SK-N-SH treated with all-trans-retinoic acid at 6 μM for 48 hours (cell line): ENCODE data around the gene HCFC1R1.

Experiments used
- TF ChIP-seq, protein P1 (sequence below): fragments of 250-450 bp; sonication (Bioruptor Pico); IDR thresholded peaks from 2 replicates; pipeline ENCODE4 v1.8.0; 2020; ENCODE audit warnings: mild to moderate bottlenecking, moderate library complexity, borderline replicate concordance

HCFC1R1 gene

DNA sequence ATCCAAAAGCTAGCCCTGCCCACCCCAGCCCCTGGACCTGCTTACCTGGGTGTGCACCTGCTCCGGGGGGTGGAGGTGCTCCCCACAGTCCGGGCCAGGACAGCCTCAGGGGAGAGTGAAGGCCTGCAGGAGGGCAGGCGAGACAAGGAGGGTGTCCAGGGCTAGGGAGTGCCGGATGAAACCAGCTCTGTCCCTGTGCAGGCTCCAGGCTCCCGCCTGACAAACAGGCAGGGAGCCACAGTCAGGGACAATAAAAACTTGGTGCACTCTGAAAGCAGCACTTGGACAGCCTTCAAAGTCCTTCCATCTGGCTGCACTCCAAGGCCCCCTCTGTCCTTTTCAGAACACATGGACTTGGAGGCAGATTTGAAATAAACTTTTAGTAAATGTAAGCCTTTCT lies 50.6 kb downstream of the HCFC1R1 start (continued):
- TF ChIP-seq, protein P1, sequence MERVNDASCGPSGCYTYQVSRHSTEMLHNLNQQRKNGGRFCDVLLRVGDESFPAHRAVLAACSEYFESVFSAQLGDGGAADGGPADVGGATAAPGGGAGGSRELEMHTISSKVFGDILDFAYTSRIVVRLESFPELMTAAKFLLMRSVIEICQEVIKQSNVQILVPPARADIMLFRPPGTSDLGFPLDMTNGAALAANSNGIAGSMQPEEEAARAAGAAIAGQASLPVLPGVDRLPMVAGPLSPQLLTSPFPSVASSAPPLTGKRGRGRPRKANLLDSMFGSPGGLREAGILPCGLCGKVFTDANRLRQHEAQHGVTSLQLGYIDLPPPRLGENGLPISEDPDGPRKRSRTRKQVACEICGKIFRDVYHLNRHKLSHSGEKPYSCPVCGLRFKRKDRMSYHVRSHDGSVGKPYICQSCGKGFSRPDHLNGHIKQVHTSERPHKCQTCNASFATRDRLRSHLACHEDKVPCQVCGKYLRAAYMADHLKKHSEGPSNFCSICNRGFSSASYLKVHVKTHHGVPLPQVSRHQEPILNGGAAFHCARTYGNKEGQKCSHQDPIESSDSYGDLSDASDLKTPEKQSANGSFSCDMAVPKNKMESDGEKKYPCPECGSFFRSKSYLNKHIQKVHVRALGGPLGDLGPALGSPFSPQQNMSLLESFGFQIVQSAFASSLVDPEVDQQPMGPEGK (CRISPR knock-in tag) = no peak
